CD4-positive, alpha-beta T cell treated with Interleukin-6 for 4 hours (primary cell): ENCODE measurements around the gene NKAIN1.
"Not testable (repeated sequence)": the region's sequence is repeated elsewhere in the genome, so short reads cannot be mapped to it uniquely, and the experiment has no call there.

Experiments used
- DNase-seq: peaks from one replicate; pipeline ENCODE4 v3.0.0-alpha.2; 2020; ENCODE audit warnings: mixed read lengths

Gene NKAIN1

DNA sequence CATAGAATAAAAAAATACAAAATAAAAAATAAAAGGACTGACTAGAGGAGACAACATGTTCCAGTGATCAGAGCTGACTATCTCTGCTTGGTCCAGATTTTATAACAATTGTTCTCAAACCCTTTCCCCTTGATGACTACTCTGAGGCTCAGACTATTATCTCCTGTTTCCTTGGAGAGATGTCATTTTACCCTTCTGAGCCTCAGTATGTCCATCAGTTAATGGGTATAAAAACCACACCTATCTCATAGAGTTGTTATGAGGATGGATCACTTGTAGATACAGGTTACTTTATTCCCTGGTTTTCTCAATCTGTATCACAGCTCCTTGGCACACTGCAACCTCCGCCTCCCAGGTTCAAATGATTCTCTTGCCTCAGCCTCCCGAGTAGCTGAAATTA, 7.0 kb downstream of the NKAIN1 start:
- DNase-seq = no peak

DNA sequence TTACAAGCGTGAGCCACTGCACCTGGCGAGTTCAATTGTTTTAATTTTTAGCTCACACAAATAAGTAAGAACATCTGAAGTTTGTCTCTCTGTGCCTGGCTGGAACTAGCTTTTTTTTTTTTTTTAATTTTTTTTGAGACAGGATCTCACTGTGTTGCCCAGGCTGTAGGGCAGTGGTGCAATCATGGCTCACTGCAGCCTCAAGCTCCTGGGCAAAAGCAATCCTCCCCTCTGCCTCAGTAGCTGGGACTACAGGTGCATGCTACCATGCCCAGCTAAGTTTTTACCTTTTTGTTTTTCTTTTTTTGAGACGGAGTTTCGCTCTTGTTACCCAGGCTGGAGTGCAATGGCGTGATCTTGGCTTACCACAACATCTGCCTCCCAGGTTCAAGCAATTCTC, 7.9 kb downstream of the NKAIN1 start:
- no peak for DNase-seq

GRCh38 chr1:31230378-31230777, 9.3 kb downstream of the NKAIN1 start:
- no peak for DNase-seq

- no peak for DNase-seq
Measured at GRCh38 chr1:31228986-31229385, 10.7 kb downstream of the NKAIN1 start.

- no peak for DNase-seq
Measured at GRCh38 chr1:31227891-31228568, 11.7 kb downstream of the NKAIN1 start.

DNA sequence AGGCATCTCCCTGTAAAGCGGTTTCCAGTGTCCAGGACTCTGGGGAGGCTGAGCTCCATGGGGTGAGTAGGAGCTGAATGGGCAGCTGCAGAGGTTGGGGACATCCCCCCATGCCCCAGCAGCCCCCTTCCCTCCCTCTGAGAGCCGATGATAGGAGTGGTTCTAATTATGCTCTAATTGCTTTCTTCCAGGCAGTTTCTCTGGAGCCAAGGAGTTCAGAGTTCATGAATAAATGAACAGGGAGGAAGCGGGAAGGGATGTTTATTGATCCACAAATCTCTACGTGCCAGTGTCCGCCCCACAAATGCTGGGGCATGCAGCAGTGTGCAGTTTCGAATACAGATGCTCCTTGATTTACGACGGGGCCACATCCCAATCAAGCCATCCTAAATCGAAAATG, 15.6 kb downstream of the NKAIN1 start:
- DNase-seq = no peak

DNA sequence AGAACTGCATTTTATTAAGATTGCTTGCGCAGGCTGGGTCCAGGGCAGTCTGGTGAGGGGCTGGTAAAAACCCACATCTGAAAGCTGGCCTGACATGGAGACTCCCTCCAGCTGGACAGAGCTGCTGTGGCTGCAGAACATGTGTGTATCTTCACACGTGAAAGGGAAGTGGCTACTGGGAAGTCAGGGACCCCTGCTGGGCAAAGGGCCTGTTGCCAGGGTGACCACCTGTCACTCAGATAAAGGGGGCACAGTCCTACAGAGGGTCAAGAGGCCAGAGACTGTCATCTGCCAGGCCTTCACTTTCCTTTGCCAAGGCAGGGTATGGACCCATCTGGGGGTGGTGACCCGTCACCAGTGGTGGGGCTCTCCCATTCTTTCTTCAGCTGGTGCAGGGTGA, 17.5 kb downstream of the NKAIN1 start:
- no peak for DNase-seq

DNA sequence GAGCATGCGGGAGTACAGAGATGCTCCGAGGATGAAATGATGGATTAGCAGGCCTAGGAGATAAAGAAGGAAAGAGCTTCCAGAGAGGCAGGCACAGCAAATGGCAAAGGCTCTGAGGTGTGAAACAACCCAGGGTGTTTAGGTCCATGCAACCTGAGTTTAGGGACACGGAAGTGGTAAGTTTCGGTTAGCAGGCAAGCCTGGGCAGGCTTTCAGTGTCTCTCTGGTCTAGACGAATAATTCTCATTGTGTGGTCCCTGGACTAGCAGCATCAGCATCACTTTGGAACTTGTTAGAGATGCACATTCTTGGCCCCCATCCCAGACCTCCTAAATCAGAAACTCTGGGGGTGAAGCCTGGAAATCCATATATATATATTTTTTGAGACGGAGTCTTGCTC, 18.6 kb downstream of the NKAIN1 start:
- no peak for DNase-seq

- no peak for DNase-seq
Measured at GRCh38 chr1:31219489-31219888, 20.2 kb downstream of the NKAIN1 start.

DNA sequence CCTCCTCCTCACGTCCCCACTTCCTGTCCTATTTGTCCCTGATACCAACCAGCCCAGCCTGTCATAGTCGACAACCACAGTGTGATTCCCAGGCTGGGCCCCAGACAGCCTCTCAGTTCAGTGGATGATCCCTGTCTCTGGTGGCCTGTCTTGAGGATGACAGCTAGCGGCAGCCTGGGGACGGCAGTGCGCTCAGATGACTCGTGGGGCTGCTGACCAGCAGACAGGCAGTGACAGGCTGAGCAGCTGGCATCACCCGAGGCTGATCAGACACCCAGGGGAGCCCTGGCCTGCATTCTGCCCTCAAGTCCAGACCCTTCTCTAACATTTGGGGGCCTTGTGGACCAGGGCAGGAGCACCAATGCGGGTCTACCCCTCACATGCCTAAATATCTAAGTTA, 21.0 kb downstream of the NKAIN1 start:
- no peak for DNase-seq

- no peak for DNase-seq
Measured at GRCh38 chr1:31216016-31216415, 23.7 kb downstream of the NKAIN1 start.

- no peak for DNase-seq
Measured at GRCh38 chr1:31215065-31215570, 24.6 kb downstream of the NKAIN1 start.

DNA sequence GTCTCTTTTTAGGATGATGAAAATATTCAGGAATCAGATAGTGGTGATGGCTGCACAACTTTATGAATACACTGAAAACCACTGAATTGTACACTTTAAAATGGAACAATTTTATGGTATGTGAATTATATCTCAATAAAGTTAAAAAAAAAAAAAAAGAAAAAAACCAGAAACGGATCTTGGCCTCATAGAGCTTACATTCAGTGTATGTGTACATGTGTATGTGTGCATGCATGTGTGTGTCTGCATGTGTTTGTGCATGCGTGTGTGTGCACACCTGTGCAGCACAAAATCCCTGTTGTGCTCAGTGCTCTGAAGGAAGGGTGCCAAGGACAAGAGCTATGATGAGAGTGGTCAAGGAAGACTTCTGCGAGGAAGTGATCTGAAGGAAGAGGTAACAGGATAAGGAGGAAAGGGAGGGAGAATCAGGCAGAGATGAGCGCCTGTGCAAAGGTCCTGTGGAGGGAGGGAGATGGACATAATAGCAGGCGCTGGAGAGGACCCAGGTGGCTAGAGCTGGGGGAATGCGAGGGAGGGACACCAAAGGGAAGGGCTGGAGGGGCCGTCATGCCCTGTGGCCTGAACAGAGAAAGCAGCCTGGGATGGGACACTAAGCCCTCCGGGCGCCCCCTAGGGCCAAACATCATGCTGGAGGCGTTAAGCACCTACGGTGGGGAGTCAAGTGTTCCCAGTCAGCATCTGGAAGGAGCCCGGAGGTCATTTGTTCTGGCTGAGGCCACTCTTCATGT, 25.2 kb downstream of the NKAIN1 start:
- no peak for DNase-seq

DNA sequence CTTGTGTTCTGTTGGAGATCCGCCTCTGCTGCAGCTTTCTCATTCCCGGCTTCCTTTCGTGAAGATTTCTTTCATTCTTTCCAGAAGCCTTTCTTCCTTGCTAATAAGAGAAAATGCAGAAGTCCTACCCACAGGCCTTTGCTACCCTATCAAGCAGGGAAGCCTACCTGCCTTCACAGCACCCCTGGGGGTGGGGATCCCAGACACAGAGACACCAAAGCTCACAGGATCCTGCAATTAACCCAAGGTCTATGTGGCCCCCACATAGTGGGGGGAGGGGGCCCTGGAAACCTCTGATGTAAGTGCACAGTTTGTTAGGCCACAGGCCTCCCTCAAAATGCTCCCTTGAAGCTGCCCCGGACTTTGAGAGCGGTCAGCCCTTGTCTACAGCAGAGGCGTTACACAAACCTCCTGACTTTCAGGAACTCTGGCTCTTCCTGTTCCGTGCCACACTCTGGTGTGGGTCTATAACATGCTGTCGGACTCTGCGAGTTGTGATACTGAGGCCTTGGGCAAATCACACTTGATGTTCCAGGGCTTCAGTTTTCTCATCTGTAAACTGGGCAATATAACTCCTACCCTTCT, 31.2 kb downstream of the NKAIN1 start:
- DNase-seq = no peak

DNA sequence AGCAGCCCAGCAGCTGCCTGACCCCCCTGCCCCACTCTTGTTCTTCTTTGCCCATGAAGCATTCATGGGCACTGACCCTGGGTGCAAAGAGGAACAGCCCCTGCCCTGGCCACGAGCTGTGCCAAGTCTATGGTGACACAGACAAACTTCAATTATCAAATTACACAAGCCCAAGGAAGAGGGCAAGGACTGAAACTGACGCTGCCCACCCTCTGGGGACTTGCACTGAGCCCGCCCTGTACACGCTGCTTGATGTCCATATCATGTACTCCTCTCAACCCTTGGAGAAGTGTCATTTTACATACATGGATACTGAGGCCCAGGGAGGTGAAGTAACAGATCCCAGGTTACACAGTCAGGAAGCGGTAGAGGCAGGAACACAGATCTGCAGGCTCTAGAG, 32.1 kb downstream of the NKAIN1 start:
- no peak for DNase-seq

GRCh38 chr1:31207046-31207445, 32.6 kb downstream of the NKAIN1 start:
- no peak for DNase-seq

- no peak for DNase-seq
Measured at GRCh38 chr1:31203215-31203614, 36.5 kb downstream of the NKAIN1 start.

DNA sequence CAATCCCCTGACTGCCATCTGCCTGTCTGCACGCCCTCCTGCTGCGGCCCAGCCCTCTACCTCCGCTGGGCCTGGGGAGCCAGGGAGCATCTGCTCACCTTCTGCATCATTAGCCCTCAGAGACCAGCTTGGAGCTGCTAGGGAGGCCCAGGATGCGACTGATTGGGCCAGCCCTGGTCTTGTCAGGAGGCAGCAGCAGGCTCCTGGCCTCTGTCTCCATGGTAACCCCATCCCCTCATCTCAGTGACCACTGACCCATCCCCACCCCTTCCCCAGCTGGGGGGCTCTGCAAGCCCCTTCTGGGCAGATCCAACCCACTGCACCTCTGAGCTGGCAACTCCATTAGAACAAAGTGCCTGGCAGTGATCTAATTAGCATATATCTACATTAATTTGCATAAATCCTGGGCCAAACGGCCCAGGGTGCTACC, 37.7 kb downstream of the NKAIN1 start:
- DNase-seq = no peak

DNA sequence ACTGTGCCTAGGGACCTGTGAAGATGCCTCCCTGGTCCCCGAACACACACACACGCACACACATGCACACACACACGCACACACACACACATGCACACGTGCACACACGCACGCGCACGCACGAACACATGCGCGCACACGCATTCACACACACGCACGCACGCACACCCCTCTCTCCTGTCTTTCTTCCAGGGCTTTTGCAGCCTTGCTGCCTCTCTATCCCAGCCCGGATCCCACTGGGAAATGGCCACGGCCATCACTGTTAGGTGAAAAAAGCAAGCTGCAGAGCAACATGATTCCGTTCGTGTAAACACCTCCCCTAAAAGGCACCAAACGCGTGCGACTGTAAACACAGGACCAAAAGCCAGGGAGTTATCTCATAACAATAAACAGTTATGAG, 39.7 kb downstream of the NKAIN1 start:
- DNase-seq = no peak

GRCh38 chr1:31199236-31199790, 40.4 kb downstream of the NKAIN1 start:
- DNase-seq = no peak

DNA sequence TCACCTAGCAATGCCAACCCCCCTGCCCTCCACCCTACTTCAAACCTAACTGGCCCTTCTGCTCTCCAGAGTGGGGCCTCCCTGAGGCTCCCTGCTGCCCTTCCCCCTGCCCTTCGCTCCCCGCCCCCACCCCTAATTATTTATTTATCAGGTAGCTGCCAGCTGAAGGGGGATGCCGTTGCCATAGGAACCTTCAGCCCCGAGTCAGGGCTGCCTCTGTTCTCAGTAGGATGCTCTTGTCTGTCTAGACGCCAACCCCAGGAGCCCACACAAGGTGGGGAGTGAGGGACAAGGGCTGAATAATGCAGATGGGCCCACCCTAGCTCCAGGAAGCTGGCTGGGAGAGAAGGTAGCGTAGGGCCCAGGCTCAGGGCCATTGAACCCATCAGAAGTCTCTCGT, 41.1 kb downstream of the NKAIN1 start:
- DNase-seq = no peak

GRCh38 chr1:31198150-31198549, 41.5 kb downstream of the NKAIN1 start:
- DNase-seq = no peak

GRCh38 chr1:31196685-31197084, 43.0 kb downstream of the NKAIN1 start:
- DNase-seq = no peak

DNA sequence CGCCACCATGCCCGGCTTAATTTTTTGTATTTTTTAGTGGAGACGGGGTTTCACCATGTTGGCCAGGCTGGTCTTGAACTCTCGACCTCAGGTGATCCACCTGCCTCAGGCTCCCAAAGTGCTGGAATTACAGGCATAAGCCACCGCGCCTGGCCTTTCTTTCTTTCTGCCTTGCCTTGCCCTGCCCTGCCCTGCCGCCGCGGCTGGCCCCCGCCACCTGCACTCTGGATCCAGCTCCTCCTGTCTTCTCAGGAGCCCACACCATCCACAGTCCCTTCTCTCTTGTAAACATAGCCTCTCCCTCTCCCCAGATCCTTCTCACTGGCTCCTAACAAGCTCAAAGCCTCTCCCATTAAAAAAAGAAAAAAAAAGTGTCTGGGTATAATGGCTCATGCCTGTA, 44.4 kb downstream of the NKAIN1 start:
- not testable (repeated sequence) for DNase-seq
